C4-2B (cell line): ENCODE measurements around the gene MAP1LC3B2.

Experiments used
- CTCF ChIP-seq: fragments of 450-650 bp; conservative IDR thresholded peaks from 2 replicates; pipeline ENCODE4 v1.5.1; 2017; ENCODE audit warnings: mild to moderate bottlenecking
- ZFX ChIP-seq: fragments of 450-650 bp; IDR thresholded peaks from 2 replicates; pipeline ENCODE4 v1.6.1; 2017

GRCh38 chr12:116594325-116595038 lies 35.3 kb downstream of the MAP1LC3B2 start:
- TF ChIP-seq CTCF: no peak
- no peak for TF ChIP-seq ZFX
